ENCODE data around the gene CRYBA2.

Gene CRYBA2

GRCh38 chr2:218960309-218961165 is 32.7 kb downstream of the CRYBA2 start:
- H3K27me3 ChIP-seq (ENCODE audit: low read length): no peaks in the 10 kb centered on the region
- no peak overlapping the region for H3K4me3 ChIP-seq (ENCODE audit: insufficient read depth, low read length, poor library complexity, severe bottlenecking)
- H3K36me3 ChIP-seq (ENCODE audit: low read length): no peaks in the 10 kb centered on the region
- no peak overlapping the region for H2AFZ ChIP-seq (ENCODE audit: low read depth, low read length, severe bottlenecking)
- no peaks in the 10 kb centered on the region for H3K9me3 ChIP-seq (ENCODE audit: insufficient read depth, low read length)
- H3K9me2 ChIP-seq (replicated peaks; ENCODE audit: insufficient read depth, low read length): no peaks in the 10 kb centered on the region
- H4K20me1 ChIP-seq (ENCODE audit: low read depth, low read length): no peaks in the 10 kb centered on the region
- no peaks in the 10 kb centered on the region for H3F3A ChIP-seq (ENCODE audit: insufficient read depth)
- H3K4me2 ChIP-seq (ENCODE audit: low read depth, low read length, poor library complexity, severe bottlenecking): no peak overlapping the region
- no peak overlapping the region for H3K9ac ChIP-seq (ENCODE audit: low read length)
- TF ChIP-seq EZH2phosphoT487 (conservative IDR thresholded peaks at IDR 0.05; ENCODE audit: low read length) (no peak), CTCF (IDR thresholded peaks at IDR 0.05; ENCODE audit: insufficient read depth, low read length, poor library complexity, severe bottlenecking) (no peak)
- no peak overlapping the region for H3K27ac ChIP-seq (ENCODE audit: low read depth, low read length)
- no peaks in the 10 kb centered on the region for H3K79me2 ChIP-seq (ENCODE audit: insufficient read depth, low read length)

- H3K27me3 ChIP-seq (ENCODE audit: low read length): no peaks in the 10 kb centered on the region
- H3K27ac ChIP-seq (ENCODE audit: low read depth, low read length): no peak overlapping the region
- TF ChIP-seq CTCF (IDR thresholded peaks at IDR 0.05; ENCODE audit: insufficient read depth, low read length, poor library complexity, severe bottlenecking): no peak
- TF ChIP-seq EZH2phosphoT487 (conservative IDR thresholded peaks at IDR 0.05; ENCODE audit: low read length): no peak
Measured at GRCh38 chr2:218959761-218960308, 33.4 kb downstream of the CRYBA2 start.

GRCh38 chr2:218959141-218959731 is 34.0 kb downstream of the CRYBA2 start, which contains the start of gene CDK5R2:
TSS of gene CDK5R2 (plus strand) at chr2:218959666. CDS start at chr2:218959821, 155 bp downstream.
- H3K9me3 ChIP-seq (ENCODE audit: insufficient read depth, low read length): no peaks in the 10 kb centered on the region
- H3K79me2 ChIP-seq (ENCODE audit: insufficient read depth, low read length): no peaks in the 10 kb centered on the region
- peak within 1 kb of the TSS; percentile 90 for H2AFZ ChIP-seq (ENCODE audit: low read depth, low read length, severe bottlenecking)
- H3K4me2 ChIP-seq (ENCODE audit: low read depth, low read length, poor library complexity, severe bottlenecking): peak within 1 kb of the TSS; percentile 50
- H3K9me2 ChIP-seq (replicated peaks; ENCODE audit: insufficient read depth, low read length): no peaks in the 10 kb centered on the region
- peak within 1 kb of the TSS; percentile 63 for H3K4me3 ChIP-seq (ENCODE audit: insufficient read depth, low read length, poor library complexity, severe bottlenecking)
- no peaks in the 10 kb centered on the region for H4K20me1 ChIP-seq (ENCODE audit: low read depth, low read length)
- no peaks in the 10 kb centered on the region for H3K36me3 ChIP-seq (ENCODE audit: low read length)
- peak within 1 kb of the TSS; percentile 58 for H3K9ac ChIP-seq (ENCODE audit: low read length)
- no peaks in the 10 kb centered on the region for H3F3A ChIP-seq (ENCODE audit: insufficient read depth)
- TF ChIP-seq CTCF (IDR thresholded peaks at IDR 0.05; ENCODE audit: insufficient read depth, low read length, poor library complexity, severe bottlenecking) (no peak), EZH2phosphoT487 (conservative IDR thresholded peaks at IDR 0.05; ENCODE audit: low read length) (no peak)
- no peaks in the 10 kb centered on the region for H3K27me3 ChIP-seq (ENCODE audit: low read length)
- no peak within 1 kb of the TSS for H3K27ac ChIP-seq (ENCODE audit: low read depth, low read length)

More at GRCh38 chr2:218959761-218960308, 33.4 kb downstream of the CRYBA2 start:
- H3K4me3 ChIP-seq (ENCODE audit: insufficient read depth, low read length, poor library complexity, severe bottlenecking): peak overlapping the region; percentile 63
- H4K20me1 ChIP-seq (ENCODE audit: low read depth, low read length): no peaks in the 10 kb centered on the region
- H3K9ac ChIP-seq (ENCODE audit: low read length): peak overlapping the region; percentile 58
- no peaks in the 10 kb centered on the region for H3K9me2 ChIP-seq (replicated peaks; ENCODE audit: insufficient read depth, low read length)
- H3K36me3 ChIP-seq (ENCODE audit: low read length): no peaks in the 10 kb centered on the region
- H3K4me2 ChIP-seq (ENCODE audit: low read depth, low read length, poor library complexity, severe bottlenecking): peak overlapping the region; percentile 50
- peak overlapping the region; percentile 90 for H2AFZ ChIP-seq (ENCODE audit: low read depth, low read length, severe bottlenecking)
- H3F3A ChIP-seq (ENCODE audit: insufficient read depth): no peaks in the 10 kb centered on the region
- H3K9me3 ChIP-seq (ENCODE audit: insufficient read depth, low read length): no peaks in the 10 kb centered on the region
- no peaks in the 10 kb centered on the region for H3K79me2 ChIP-seq (ENCODE audit: insufficient read depth, low read length)
